Measurements from ENCODE around the gene KDM2A.

Gene KDM2A

DNA sequence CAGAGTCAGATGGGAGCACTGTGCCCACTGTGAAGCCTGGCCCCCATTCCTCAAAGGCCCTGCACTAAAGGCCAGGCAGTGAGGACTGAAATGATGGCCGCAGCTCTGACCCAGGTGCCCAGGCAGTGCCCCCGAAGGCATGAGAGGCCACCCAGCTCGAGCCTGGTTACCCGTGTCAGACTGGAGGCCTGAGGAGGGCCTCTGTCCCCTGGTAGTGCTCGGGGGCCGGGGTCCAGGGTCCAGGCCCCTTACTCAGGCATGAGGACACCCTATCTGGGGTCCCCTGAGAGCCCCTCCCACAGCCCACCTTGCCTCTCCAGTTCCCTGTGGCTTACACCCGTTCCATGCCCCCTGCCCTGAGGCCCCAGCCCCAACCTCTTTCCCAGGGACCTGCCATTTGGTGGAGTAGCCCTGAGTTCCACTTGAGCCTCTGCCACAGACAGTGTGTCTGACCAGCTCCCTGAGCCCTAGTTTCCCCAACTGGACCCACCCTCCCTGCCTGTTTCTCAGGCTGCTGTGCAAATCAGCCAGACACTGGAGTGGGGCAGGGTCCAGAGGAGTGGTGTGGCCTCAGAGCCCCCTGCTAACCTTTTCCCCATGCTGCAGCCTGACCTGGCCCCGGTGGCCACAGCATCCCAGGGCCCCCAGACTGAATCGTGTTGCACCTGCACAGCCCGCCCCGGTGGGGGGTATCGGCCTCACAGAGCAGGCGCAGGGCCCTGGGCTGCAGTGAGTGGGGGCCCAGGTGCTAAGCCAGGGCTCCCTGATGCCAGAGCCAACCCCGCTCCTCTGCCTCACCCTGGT, 159.3 kb downstream of the KDM2A start:
- H3K27ac ChIP-seq (ENCODE audit: low read length) = peak overlapping the region; percentile 98
- H3K4me2 ChIP-seq (ENCODE audit: insufficient read depth, low read length) = peak overlapping the region; percentile 86

DNA sequence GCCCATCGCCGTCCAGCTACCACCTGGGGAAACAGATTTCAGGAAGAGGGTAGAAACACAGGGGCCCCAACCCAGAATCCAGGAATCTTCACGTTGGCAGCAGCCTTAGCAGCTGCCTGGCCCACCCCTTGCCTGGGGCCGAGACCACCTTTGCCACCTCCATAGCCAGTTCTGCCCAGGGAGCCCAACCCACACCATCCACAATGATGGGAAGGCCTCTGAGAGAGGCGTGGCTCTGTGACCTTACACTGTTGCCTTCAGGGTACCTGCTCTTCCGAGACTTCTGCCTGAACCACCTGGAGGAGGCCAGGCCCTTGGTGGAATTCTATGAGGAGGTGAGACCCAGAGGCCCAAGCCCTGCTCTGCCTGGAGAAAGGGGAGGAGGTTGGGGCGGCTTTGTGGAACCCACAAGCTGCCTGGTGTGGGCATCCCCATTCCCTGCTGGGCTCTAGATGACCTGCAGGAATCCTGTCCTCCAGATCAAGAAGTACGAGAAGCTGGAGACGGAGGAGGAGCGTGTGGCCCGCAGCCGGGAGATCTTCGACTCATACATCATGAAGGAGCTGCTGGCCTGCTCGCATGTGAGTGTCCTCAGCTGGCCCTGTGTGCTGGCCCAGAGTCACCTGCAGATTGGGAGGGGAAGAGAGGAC, 160.0 kb downstream of the KDM2A start:
- no peak overlapping the region for H3K4me3 ChIP-seq (ENCODE audit: low read depth in 1 of 2, low read length in 2 of 2)
- H3K4me2 ChIP-seq (ENCODE audit: insufficient read depth, low read length) = no peak overlapping the region
- peaks cover 90% of the 10 kb centered on the region for H3K36me3 ChIP-seq (ENCODE audit: insufficient read depth, low read length)
- peak overlapping the region; percentile 98 for H3K27ac ChIP-seq (ENCODE audit: low read length)
- peaks cover 16% of the 10 kb centered on the region; the same call in 1 of the 2 replicates for H4K20me1 ChIP-seq (ENCODE audit: insufficient read depth, low read length)
- peak overlapping the region; percentile 71 for H3K9ac ChIP-seq (ENCODE audit: low read depth, low read length)
- no peak for DNase-seq
- H3K9me3 ChIP-seq (ENCODE audit: insufficient read depth, low read length, severe bottlenecking) = no peaks in the 10 kb centered on the region
- H3K27me3 ChIP-seq (ENCODE audit: insufficient read depth, low read length, poor library complexity) = no peaks in the 10 kb centered on the region
- ATAC-seq (ENCODE audit: insufficient read depth, low read depth) = no peak
- peaks cover 59% of the 10 kb centered on the region for H3K4me1 ChIP-seq (ENCODE audit: insufficient read depth, low read length)
- no peak overlapping the region for H2AFZ ChIP-seq (ENCODE audit: low read depth, low read length)
- TF ChIP-seq EZH2 (IDR thresholded peaks at IDR 0.05; ENCODE audit: borderline replicate concordance, low read depth, low read length, severe bottlenecking) = no peak
- TF ChIP-seq, protein P1, sequence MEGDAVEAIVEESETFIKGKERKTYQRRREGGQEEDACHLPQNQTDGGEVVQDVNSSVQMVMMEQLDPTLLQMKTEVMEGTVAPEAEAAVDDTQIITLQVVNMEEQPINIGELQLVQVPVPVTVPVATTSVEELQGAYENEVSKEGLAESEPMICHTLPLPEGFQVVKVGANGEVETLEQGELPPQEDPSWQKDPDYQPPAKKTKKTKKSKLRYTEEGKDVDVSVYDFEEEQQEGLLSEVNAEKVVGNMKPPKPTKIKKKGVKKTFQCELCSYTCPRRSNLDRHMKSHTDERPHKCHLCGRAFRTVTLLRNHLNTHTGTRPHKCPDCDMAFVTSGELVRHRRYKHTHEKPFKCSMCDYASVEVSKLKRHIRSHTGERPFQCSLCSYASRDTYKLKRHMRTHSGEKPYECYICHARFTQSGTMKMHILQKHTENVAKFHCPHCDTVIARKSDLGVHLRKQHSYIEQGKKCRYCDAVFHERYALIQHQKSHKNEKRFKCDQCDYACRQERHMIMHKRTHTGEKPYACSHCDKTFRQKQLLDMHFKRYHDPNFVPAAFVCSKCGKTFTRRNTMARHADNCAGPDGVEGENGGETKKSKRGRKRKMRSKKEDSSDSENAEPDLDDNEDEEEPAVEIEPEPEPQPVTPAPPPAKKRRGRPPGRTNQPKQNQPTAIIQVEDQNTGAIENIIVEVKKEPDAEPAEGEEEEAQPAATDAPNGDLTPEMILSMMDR (IDR thresholded peaks at IDR 0.05; ENCODE audit: borderline replicate concordance, extremely low read depth, low read length, poor library complexity, severe bottlenecking) = no peak
- peaks cover 88% of the 10 kb centered on the region for H3K79me2 ChIP-seq (ENCODE audit: insufficient read depth, low read length)

More for the DNA sequence above, 159.3 kb downstream of the KDM2A start:
- TF ChIP-seq, protein P1 (IDR thresholded peaks at IDR 0.05; ENCODE audit: borderline replicate concordance, extremely low read depth, low read length, poor library complexity, severe bottlenecking) = no peak
- TF ChIP-seq EZH2 (IDR thresholded peaks at IDR 0.05; ENCODE audit: borderline replicate concordance, low read depth, low read length, severe bottlenecking) = no peak
- no peaks in the 10 kb centered on the region for H3K9me3 ChIP-seq (ENCODE audit: insufficient read depth, low read length, severe bottlenecking)
- peaks cover 89% of the 10 kb centered on the region for H3K36me3 ChIP-seq (ENCODE audit: insufficient read depth, low read length)
- DNase-seq (no peak), ATAC-seq (ENCODE audit: insufficient read depth, low read depth) (no peak)
- H3K4me1 ChIP-seq (ENCODE audit: insufficient read depth, low read length) = peaks cover 59% of the 10 kb centered on the region
- H4K20me1 ChIP-seq (ENCODE audit: insufficient read depth, low read length) = peaks cover 21% of the 10 kb centered on the region
- H3K4me3 ChIP-seq (ENCODE audit: low read depth in 1 of 2, low read length in 2 of 2) = peak overlapping the region in 1 of 2 experiments; percentile 51; a peak in 2 of 4 replicates
- no peak overlapping the region for H2AFZ ChIP-seq (ENCODE audit: low read depth, low read length)
- H3K79me2 ChIP-seq (ENCODE audit: insufficient read depth, low read length) = peaks cover 91% of the 10 kb centered on the region
- H3K27me3 ChIP-seq (ENCODE audit: insufficient read depth, low read length, poor library complexity) = no peaks in the 10 kb centered on the region
- peak overlapping the region; percentile 71 for H3K9ac ChIP-seq (ENCODE audit: low read depth, low read length)

DNA sequence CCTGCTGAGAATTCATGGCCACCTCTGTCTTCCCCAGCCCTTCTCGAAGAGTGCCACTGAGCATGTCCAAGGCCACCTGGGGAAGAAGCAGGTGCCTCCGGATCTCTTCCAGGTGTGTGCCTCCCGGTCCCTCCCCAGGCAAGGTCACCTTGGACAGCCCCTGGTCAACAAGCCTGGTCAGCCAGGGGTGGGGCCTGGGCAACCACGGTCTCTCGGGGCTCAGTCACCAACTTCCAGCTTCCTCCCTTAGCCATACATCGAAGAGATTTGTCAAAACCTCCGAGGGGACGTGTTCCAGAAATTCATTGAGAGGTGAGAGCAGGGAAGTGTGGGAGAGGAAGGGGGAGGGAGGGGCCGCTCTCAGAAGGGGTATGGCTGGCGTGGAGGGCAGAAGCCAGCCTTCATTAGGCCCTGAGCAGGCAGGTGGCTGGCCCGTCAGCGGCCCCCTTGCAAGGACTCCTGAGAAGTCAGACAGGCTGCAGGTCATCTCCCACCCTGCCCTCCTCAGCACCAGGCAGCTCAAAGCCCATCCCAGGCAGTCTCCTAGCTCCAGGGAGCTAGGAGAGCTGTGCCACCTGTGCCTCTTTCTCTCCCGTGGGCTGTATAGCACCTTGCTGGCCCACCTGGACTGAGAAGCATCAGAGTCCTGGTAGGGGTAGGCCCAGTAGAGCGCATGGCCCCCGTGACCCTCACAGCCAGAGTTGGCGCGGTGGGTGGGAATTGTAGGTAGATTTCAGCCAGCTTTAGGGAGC, 160.7 kb downstream of the KDM2A start:
- no peaks in the 10 kb centered on the region for H3K27me3 ChIP-seq (ENCODE audit: insufficient read depth, low read length, poor library complexity)
- H3K36me3 ChIP-seq (ENCODE audit: insufficient read depth, low read length) = peaks cover 90% of the 10 kb centered on the region
- H3K9ac ChIP-seq (ENCODE audit: low read depth, low read length) = peak overlapping the region; percentile 71
- H3K9me3 ChIP-seq (ENCODE audit: insufficient read depth, low read length, severe bottlenecking) = no peaks in the 10 kb centered on the region
- no peak overlapping the region for H3K4me2 ChIP-seq (ENCODE audit: insufficient read depth, low read length)
- ATAC-seq (ENCODE audit: insufficient read depth, low read depth) (no peak), DNase-seq (no peak)
- H2AFZ ChIP-seq (ENCODE audit: low read depth, low read length) = no peak overlapping the region
- no peak for TF ChIP-seq EZH2 (IDR thresholded peaks at IDR 0.05; ENCODE audit: borderline replicate concordance, low read depth, low read length, severe bottlenecking)
- TF ChIP-seq, protein P1 (IDR thresholded peaks at IDR 0.05; ENCODE audit: borderline replicate concordance, extremely low read depth, low read length, poor library complexity, severe bottlenecking) = no peak
- no peak overlapping the region for H3K4me3 ChIP-seq (ENCODE audit: low read depth in 1 of 2, low read length in 2 of 2)
- peaks cover 53% of the 10 kb centered on the region for H3K4me1 ChIP-seq (ENCODE audit: insufficient read depth, low read length)
- H3K27ac ChIP-seq (ENCODE audit: low read length) = peak overlapping the region; percentile 98
- peaks cover 83% of the 10 kb centered on the region for H3K79me2 ChIP-seq (ENCODE audit: insufficient read depth, low read length)
- peaks cover 12% of the 10 kb centered on the region; the same call in 1 of the 2 replicates for H4K20me1 ChIP-seq (ENCODE audit: insufficient read depth, low read length)
